Psoas muscle (tissue), 8 donors: ENCODE data around the gene TGFBR2. TPM values are rescaled to one million over a fixed set of nuclear protein-coding genes. Genes with fewer than 3 reads are reported as not detected.

Source experiments
- ATAC-seq, 4 donors: fragments of 200-7000 bp; cut with Tn5 transposase; one replicate each; pipeline ENCODE4 v1.9.1; 2020; ENCODE audit warnings: moderate library complexity in 3 of 4, mild to moderate bottlenecking in 2 of 4
- DNase-seq, 2 donors: peaks; one replicate each; pipeline ENCODE4 v3.0.0-alpha.2; 2020
- H3K27ac ChIP-seq: fragments of 200-600 bp; one replicate; pipeline ENCODE4 v1.8.0; 2022
- H3K27me3 ChIP-seq, 3 donors: fragments of 200-600 bp in 1 of 3; one replicate each; pipeline versions ENCODE4 v1.6.1 to v1.8.0; 2013 to 2022; ENCODE audit warnings: low read length in 2 of 3, mild to moderate bottlenecking in 2 of 3, moderate library complexity in 1 of 3; ENCODE audit not compliant: insufficient read depth in 3 of 3
- H3K36me3 ChIP-seq, 2 donors: fragments of 200-600 bp in 1 of 2; one replicate each; pipeline versions ENCODE4 v1.6.1 to v1.8.0; 2013 to 2022; ENCODE audit warnings: low read depth in 1 of 2, mild to moderate bottlenecking in 1 of 2, moderate library complexity in 1 of 2; ENCODE audit not compliant: insufficient read depth in 1 of 2
- H3K4me1 ChIP-seq: fragments of 200-600 bp; one replicate; pipeline ENCODE4 v1.8.0; 2022
- H3K4me3 ChIP-seq: fragments of 200-600 bp; one replicate; pipeline ENCODE4 v1.8.0; 2022; ENCODE audit warnings: mild to moderate bottlenecking
- H3K9me3 ChIP-seq: fragments of 200-600 bp; one replicate; pipeline ENCODE4 v1.8.0; 2022
- CTCF ChIP-seq: fragments of 200-600 bp; IDR thresholded peaks from one replicate; pipeline ENCODE4 v1.8.0; 2022; ENCODE audit warnings: antibody characterized with exemption
- WGBS, 3 donors: extraction: QIAGEN DNeasy Blood & Tissue Kit; methylation state at CpG; one replicate each; pipeline versions ENCODE4 v1.1.6 to v1.1.7; 2013; 5-methylcytosine and 5-hydroxymethylcytosine counted together
- intact Hi-C, 2 donors: fragments of 100-400 bp; cut with DNase I; formaldehyde crosslinking; loops; one replicate each; pipeline versions ENCODE4 v1.11.0 to v1.14.2; 2022
- long read RNA-seq, 2 donors: library from polyadenylated mRNA; unstranded; transcript quantifications; one replicate each; pipeline ENCODE4 v2.0.0, GENCODE V29; 2021
- polyA plus RNA-seq, 3 donors: library from polyadenylated mRNA; stranded (reverse); fragments of 200-250 nt; gene quantifications; one replicate each; pipeline ENCODE4 v1.2.3, GENCODE V29; 2013
- total RNA-seq, 4 donors: library from RNA; stranded (reverse); fragmentation: NEBNext Ultra II Directional in 2 of 4; extraction: Animal tissue kit (Norgen Biotek cat#: 25700) in 2 of 4; gene quantifications; one replicate each; pipeline versions ENCODE4 v1.2.1 to v1.2.4, GENCODE V29; 2021 to 2023
- donor health status: healthy with polysubstance abuse.
- donor health status: DM: no; HTN: no; CAD: no; lungs with moderate emphysema.
- donor health status: Bipolar disorder and iron deficiency.
- donor health status: healthy.
- donor health status: DM: yes; HTN: yes; CAD: no.
- donor health status: DM: no; HTN: no; CAD: no.
- donor health status: DM: no; HTN: no; CAD: no.
- donor health status: DM: yes; HTN: yes; CAD: no.

TGFBR2 gene
- total RNA-seq (10 to 100 TPM; 36.0 to 51.8 (median 44.6) TPM), polyA plus RNA-seq (10 to 100 TPM; 19.7 to 58.8 (median 23.4) TPM)
- long read RNA-seq, donor 1, full-length matches to known transcripts = 4 of 15 reads
- long read RNA-seq, donor 1, partial matches to known transcripts = 11 of 15 reads
- long read RNA-seq, donor 1, other reads (novel, unspliced or antisense) = 0 of 15 reads
- long read RNA-seq, donor 2, full-length matches to known transcripts = 12 of 37 reads
- long read RNA-seq, donor 2, partial matches to known transcripts = 23 of 37 reads
- long read RNA-seq, donor 2, other reads (novel, unspliced or antisense) = 2 of 37 reads

- Histone ChIP-seq H3K27me3 (no peaks in the 10 kb centered on the region), H3K36me3 (no peaks in the 10 kb centered on the region), H3K9me3 (no peaks in the 10 kb centered on the region), H3K4me3 (peak within 1 kb of the TSS; percentile 89), H3K27ac (peak within 1 kb of the TSS; percentile 91), H3K4me1 (peaks cover 8% of the 10 kb centered on the region)
- peak; percentile 96 to 97 for DNase-seq
- ATAC-seq = peak; percentile 96 to 97 (median 97)
- intact Hi-C loops = loop anchor here in 1 of 2 donors (5.0 kb wide), 3 partner anchors 41 to 89 kb away; no protein-coding TSS in a partner anchor
- TF ChIP-seq CTCF = peak; percentile 23
- 0 to 1% (median 0%) methylated on average over 61 to 71 of the region's 71 CpGs for WGBS, 3 donors
Observed at GRCh38 chr3:30606301-30607031, at the start of gene TGFBR2. Gene TGFBR2, plus strand, starts transcription at chr3:30606601. Its CDS starts 283 bp downstream, at chr3:30606884.

GRCh38 chr3:30557746-30558303 lies 48.6 kb upstream of the TGFBR2 start:
- Histone ChIP-seq H3K27me3 (no peaks in the 10 kb centered on the region), H3K36me3 (no peaks in the 10 kb centered on the region), H3K9me3 (no peaks in the 10 kb centered on the region), H3K27ac (no peak overlapping the region), H3K4me3 (no peak overlapping the region), H3K4me1 (no peaks in the 10 kb centered on the region)
- no peak for DNase-seq
- WGBS, 3 donors = 91 to 100% (median 97%) methylated on average over 1 of the region's 1 CpG
- intact Hi-C loops = no loop called here
- no peak for TF ChIP-seq CTCF
- ATAC-seq = no peak

- intact Hi-C loops = no loop called here
- DNase-seq (no peak), ATAC-seq (no peak)
- H3K36me3 ChIP-seq = no peaks in the 10 kb centered on the region
- H3K27ac ChIP-seq = no peak overlapping the region
- TF ChIP-seq CTCF = no peak
- H3K4me1 ChIP-seq = no peaks in the 10 kb centered on the region
- WGBS, 3 donors = 71 to 95% (median 80%) methylated on average over 1 of the region's 1 CpG
- H3K27me3 ChIP-seq = peaks cover 0 to 2% (median 0%) of the 10 kb centered on the region in 3 donors
- H3K9me3 ChIP-seq = no peaks in the 10 kb centered on the region
- H3K4me3 ChIP-seq = no peak overlapping the region
Observed at GRCh38 chr3:30563956-30564355, 42.4 kb upstream of the TGFBR2 start.

GRCh38 chr3:30567139-30567753 lies 39.2 kb upstream of the TGFBR2 start:
- ATAC-seq = no peak
- 91 to 97% (median 95%) methylated on average over 8 of the region's 8 CpGs for WGBS, 3 donors

More at GRCh38 chr3:30567139-30567753, 39.2 kb upstream of the TGFBR2 start:
- Histone ChIP-seq H3K27ac (no peak overlapping the region), H3K27me3 (peaks cover 0 to 2% (median 0%) of the 10 kb centered on the region in 3 donors), H3K9me3 (peaks cover 6% of the 10 kb centered on the region), H3K4me1 (no peaks in the 10 kb centered on the region), H3K4me3 (no peak overlapping the region), H3K36me3 (no peaks in the 10 kb centered on the region)
- intact Hi-C loops = no loop called here
- DNase-seq = no peak
- TF ChIP-seq CTCF = no peak
